Measurements from ENCODE around the gene CAMTA1.

DNA sequence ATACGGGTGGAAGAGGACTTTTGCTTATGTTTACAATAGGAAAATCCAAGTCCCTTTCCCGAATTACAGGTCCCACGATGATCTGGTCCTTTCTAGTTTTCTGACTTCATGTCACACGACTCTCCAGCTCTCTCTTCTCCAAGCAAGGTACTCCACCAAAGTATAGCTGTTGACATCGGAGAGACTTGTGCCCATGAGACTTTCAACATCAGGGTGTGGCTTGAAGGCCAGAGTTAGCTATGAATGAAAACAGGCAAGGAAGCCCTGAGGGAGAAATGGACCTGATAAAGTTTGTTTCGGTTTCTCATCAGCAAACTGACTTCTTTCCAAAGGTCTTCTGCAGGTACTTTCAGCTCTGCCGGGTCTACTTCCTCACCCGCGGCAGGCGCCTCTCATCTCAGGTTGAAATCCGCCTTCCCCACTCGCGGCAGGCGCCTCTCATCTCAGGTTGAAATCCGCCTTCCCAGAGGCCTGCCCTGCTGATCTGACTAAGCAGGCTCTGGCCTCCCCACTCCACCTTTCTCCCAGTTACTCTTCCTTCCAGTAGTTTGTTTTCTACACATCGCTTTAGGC lies 996.8 kb downstream of the CAMTA1 start:
- TF ChIP-seq CTCF (IDR thresholded peaks at IDR 0.05 in 2 of 3, conservative IDR thresholded peaks at IDR 0.05 in 1 of 3; ENCODE audit: borderline replicate concordance in 1 of 3, insufficient read depth in 1 of 3, low read depth in 2 of 3, low read length in 2 of 3), result no peak
- TF ChIP-seq EZH2phosphoT487 (IDR thresholded peaks at IDR 0.05; ENCODE audit: borderline replicate concordance), result no peak
- TF ChIP-seq EZH2 (IDR thresholded peaks at IDR 0.05), result no peak
- no peak for TF ChIP-seq MAX (IDR thresholded peaks at IDR 0.05)
- TF ChIP-seq CEBPB (IDR thresholded peaks at IDR 0.05; ENCODE audit: low read depth), result no peak
- TF ChIP-seq EGR1 (IDR thresholded peaks at IDR 0.05; ENCODE audit: low read depth), result no peak
- TF ChIP-seq POLR2A (IDR thresholded peaks at IDR 0.05; ENCODE audit: borderline replicate concordance, extremely low read depth, insufficient read depth, insufficient read length), result no peak
- no peak for TF ChIP-seq YY1 (IDR thresholded peaks at IDR 0.05; ENCODE audit: extremely low read depth, insufficient replicate concordance, low read depth, low read length)
- no peak for TF ChIP-seq POLR2AphosphoS5 (IDR thresholded peaks at IDR 0.05; ENCODE audit: low read depth, low read length)
- TF ChIP-seq FOSL1 (IDR thresholded peaks at IDR 0.05; ENCODE audit: low read depth), result no peak
- no peak for TF ChIP-seq ZNF274 (IDR thresholded peaks at IDR 0.05; ENCODE audit: low read depth, low read length)
- no peak for TF ChIP-seq ZFX (IDR thresholded peaks at IDR 0.05)
- TF ChIP-seq SP1 (IDR thresholded peaks at IDR 0.05; ENCODE audit: low read depth), result no peak

All from HCT116 (cell line).